H1 (cell line): ENCODE data around the gene THOC6.
A peak's percentile ranks its signal among the peaks of the same experiment; 100 is the strongest.

ENCODE experiments used
- BCL11A ChIP-seq, 2 experiments: IDR thresholded peaks; one replicate each; pipeline ENCODE4 v1.6.1; 2011; ENCODE audit warnings: low read depth in 2 of 2, low read length in 2 of 2, mild to moderate bottlenecking in 2 of 2
- CEBPB ChIP-seq: IDR thresholded peaks from 2 replicates; pipeline ENCODE4 v1.6.1; 2012; ENCODE audit warnings: low read depth, low read length
- CTCF ChIP-seq, 3 experiments: IDR thresholded peaks; 1 replicate in 2 of 3; 2 replicates in 1 of 3; pipeline versions ENCODE4 v1.5.1 to v1.6.1; 2011; ENCODE audit warnings: low read length in 3 of 3, mild to moderate bottlenecking in 3 of 3, inconsistent platforms in 2 of 3, low read depth in 1 of 3, moderate library complexity in 1 of 3; ENCODE audit not compliant: insufficient read depth in 1 of 3; ENCODE audit errors: control extremely low read depth in 1 of 3
- EGR1 ChIP-seq: IDR thresholded peaks from 2 replicates; pipeline ENCODE4 v1.6.1; 2011; ENCODE audit warnings: low read depth, low read length, borderline replicate concordance
- EP300 ChIP-seq, 2 experiments: IDR thresholded peaks; 1 replicate in 1 of 2; 2 replicates in 1 of 2; pipeline ENCODE4 v1.6.1; 2011 to 2012; ENCODE audit warnings: low read depth in 2 of 2, low read length in 2 of 2, mild to moderate bottlenecking in 2 of 2, borderline replicate concordance in 1 of 2, inconsistent platforms in 1 of 2, moderate library complexity in 1 of 2
- EZH2 ChIP-seq: fragments of 200-600 bp; sonication (generic); IDR thresholded peaks from 2 replicates; pipeline ENCODE4 v1.7.1; 2012; ENCODE audit warnings: low read depth, mild to moderate bottlenecking, moderate library complexity, low read length, inconsistent platforms; ENCODE audit not compliant: severe bottlenecking
- KDM5A ChIP-seq: fragments of 200-600 bp; IDR thresholded peaks from 2 replicates; pipeline ENCODE4 v1.7.1; 2012; ENCODE audit warnings: mild to moderate bottlenecking, low read length, inconsistent platforms, mixed read lengths
- POLR2A ChIP-seq, 2 experiments: IDR thresholded peaks; 1 replicate in 1 of 2; 2 replicates in 1 of 2; pipeline ENCODE4 v1.6.1; 2011; ENCODE audit warnings: low read depth in 2 of 2, low read length in 2 of 2, mild to moderate bottlenecking in 2 of 2; ENCODE audit errors: control extremely low read depth in 1 of 2
- POLR2AphosphoS5 ChIP-seq: IDR thresholded peaks from 2 replicates; pipeline ENCODE4 v1.6.1; 2011; ENCODE audit warnings: low read depth, low read length
- USF2 ChIP-seq: IDR thresholded peaks from 2 replicates; pipeline ENCODE4 v1.6.1; 2011; ENCODE audit warnings: low read length, improper control_type of control experiment
- YY1 ChIP-seq: IDR thresholded peaks from 2 replicates; pipeline ENCODE4 v1.6.1; 2011; ENCODE audit warnings: low read depth, mild to moderate bottlenecking, low read length

- TF ChIP-seq CTCF (IDR thresholded peaks at IDR 0.05; ENCODE audit: control extremely low read depth in 1 of 3, insufficient read depth in 1 of 3, low read depth in 1 of 3, low read length in 3 of 3) (no peak), YY1 (no peak), EP300 (IDR thresholded peaks at IDR 0.05; ENCODE audit: borderline replicate concordance in 1 of 2, low read depth in 2 of 2, low read length in 2 of 2) (no peak), POLR2A (IDR thresholded peaks at IDR 0.05; ENCODE audit: control extremely low read depth in 1 of 2, low read depth in 2 of 2, low read length in 2 of 2) (peak in 1 of 2 experiments; percentile 54; a peak in 1 of 3 replicates), BCL11A (IDR thresholded peaks at IDR 0.05; ENCODE audit: low read depth in 2 of 2, low read length in 2 of 2) (no peak), EZH2 (no peak), USF2 (no peak), KDM5A (no peak), CEBPB (no peak), POLR2AphosphoS5 (no peak; the same call in 1 of the 2 replicates), EGR1 (no peak)
Measured at GRCh38 chr16:3026003-3026378, 2.2 kb downstream of the THOC6 start.
